ENCODE data around the gene SPATA2.

Gene SPATA2

GRCh38 chr20:49882171-49882970, 33.0 kb downstream of the SPATA2 start:
- Histone ChIP-seq H3K4me1 (ENCODE audit: control insufficient read depth in 1 of 2, insufficient read depth in 1 of 2, low read depth in 1 of 2, low read length in 1 of 2) (no peaks in the 10 kb centered on the region), H3K27me3 (no peaks in the 10 kb centered on the region), H3K36me3 (peaks cover 97% of the 10 kb centered on the region), H3K27ac (no peak overlapping the region), H3K9me3 (no peaks in the 10 kb centered on the region), H3K4me3 (ENCODE audit: low read depth in 1 of 2, low read length in 1 of 2) (no peak overlapping the region)
- no peak for TF ChIP-seq CTCF (IDR thresholded peaks at IDR 0.05)

GRCh38 chr20:49880724-49881445, 34.4 kb downstream of the SPATA2 start:
- Histone ChIP-seq H3K36me3 (peaks cover 96% of the 10 kb centered on the region), H3K27ac (no peak overlapping the region)

GRCh38 chr20:49880177-49880576, 35.2 kb downstream of the SPATA2 start:
- no peaks in the 10 kb centered on the region for H3K4me1 ChIP-seq (ENCODE audit: control insufficient read depth in 1 of 2, insufficient read depth in 1 of 2, low read depth in 1 of 2, low read length in 1 of 2)
- peaks cover 96% of the 10 kb centered on the region for H3K36me3 ChIP-seq
- no peak for TF ChIP-seq CTCF (IDR thresholded peaks at IDR 0.05)
- no peak overlapping the region for H3K4me3 ChIP-seq (ENCODE audit: low read depth in 1 of 2, low read length in 1 of 2)
- H3K27ac ChIP-seq, result no peak overlapping the region
- H3K9me3 ChIP-seq, result no peaks in the 10 kb centered on the region
- H3K27me3 ChIP-seq, result no peaks in the 10 kb centered on the region

More at GRCh38 chr20:49880724-49881445, 34.4 kb downstream of the SPATA2 start:
- TF ChIP-seq CTCF (IDR thresholded peaks at IDR 0.05), result no peak
- H3K4me3 ChIP-seq (ENCODE audit: low read depth in 1 of 2, low read length in 1 of 2), result no peak overlapping the region
- no peaks in the 10 kb centered on the region for H3K4me1 ChIP-seq (ENCODE audit: control insufficient read depth in 1 of 2, insufficient read depth in 1 of 2, low read depth in 1 of 2, low read length in 1 of 2)
- no peaks in the 10 kb centered on the region for H3K9me3 ChIP-seq
- no peaks in the 10 kb centered on the region for H3K27me3 ChIP-seq

- Histone ChIP-seq H3K4me1 (ENCODE audit: control insufficient read depth in 1 of 2, insufficient read depth in 1 of 2, low read depth in 1 of 2, low read length in 1 of 2) (no peaks in the 10 kb centered on the region), H3K9me3 (no peaks in the 10 kb centered on the region), H3K27ac (no peak overlapping the region), H3K27me3 (no peaks in the 10 kb centered on the region), H3K4me3 (ENCODE audit: low read depth in 1 of 2, low read length in 1 of 2) (no peak overlapping the region), H3K36me3 (peaks cover 95% of the 10 kb centered on the region)
- TF ChIP-seq CTCF (IDR thresholded peaks at IDR 0.05), result no peak
Measured at GRCh38 chr20:49878977-49879376, 36.4 kb downstream of the SPATA2 start.

GRCh38 chr20:49877386-49877921, 37.9 kb downstream of the SPATA2 start:
- H3K27me3 ChIP-seq, result no peaks in the 10 kb centered on the region
- no peaks in the 10 kb centered on the region for H3K4me1 ChIP-seq (ENCODE audit: control insufficient read depth in 1 of 2, insufficient read depth in 1 of 2, low read depth in 1 of 2, low read length in 1 of 2)
- H3K27ac ChIP-seq, result no peak overlapping the region
- H3K4me3 ChIP-seq (ENCODE audit: low read depth in 1 of 2, low read length in 1 of 2), result no peak overlapping the region
- peaks cover 91% of the 10 kb centered on the region for H3K36me3 ChIP-seq
- no peak for TF ChIP-seq CTCF (IDR thresholded peaks at IDR 0.05)
- no peaks in the 10 kb centered on the region for H3K9me3 ChIP-seq

Measured in neutrophil (primary cell).